T follicular helper cell (primary cell): Measurements from ENCODE around the gene OAF.

Experiments used
- DNase-seq: peaks from one replicate; pipeline ENCODE4 v3.0.0-alpha.2; 2020; ENCODE audit warnings: low read depth

OAF gene

DNA sequence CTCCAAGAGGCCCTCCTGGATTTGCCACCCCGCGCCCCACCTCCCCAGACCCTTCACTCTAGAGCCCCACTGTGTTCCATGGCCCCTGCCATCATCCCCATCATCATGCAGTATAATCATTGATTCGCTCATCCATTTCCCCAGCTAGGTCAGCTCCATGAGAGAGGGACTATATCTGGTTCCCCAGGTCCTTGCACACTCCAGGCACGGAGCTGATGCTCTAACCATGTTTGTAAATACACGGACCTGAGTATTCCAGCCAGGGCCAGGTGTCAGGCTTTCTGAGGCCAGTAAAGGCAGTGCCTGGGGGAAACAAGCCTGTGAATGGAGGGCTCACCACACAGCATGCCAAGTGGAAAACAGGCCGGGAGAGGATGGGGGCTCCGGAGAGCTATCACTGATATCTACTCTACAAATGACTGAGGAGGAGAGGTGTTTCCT, 27.1 kb upstream of the OAF start:
- no peak for DNase-seq

DNA sequence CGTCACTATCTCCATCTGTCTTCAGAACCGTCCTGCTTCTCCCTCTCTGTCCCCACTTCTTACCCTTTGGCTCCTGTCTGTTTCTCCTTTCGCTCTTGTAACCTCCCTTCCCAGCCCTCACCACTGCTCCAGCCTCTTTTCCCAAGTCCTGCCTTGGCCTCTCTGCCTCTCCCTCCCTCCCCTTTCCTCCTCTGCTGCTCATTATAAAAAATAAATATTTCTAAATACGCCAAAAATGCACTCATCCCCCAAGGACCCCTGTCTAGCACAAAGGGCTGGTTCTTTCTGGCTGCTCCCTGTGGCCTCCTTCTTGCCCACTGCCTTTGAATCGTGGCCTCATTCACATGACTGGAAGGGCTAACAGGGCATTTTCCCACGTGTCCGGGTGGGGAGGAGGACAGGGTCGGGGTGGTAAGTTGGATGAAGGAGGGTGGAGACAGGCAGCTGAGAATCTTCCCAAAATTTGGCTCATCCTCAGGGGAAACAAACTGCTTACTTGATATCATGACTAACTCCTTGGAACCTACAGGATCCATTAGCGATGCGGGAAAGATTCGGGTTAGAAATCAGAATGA, 26.4 kb upstream of the OAF start:
- no peak for DNase-seq

DNA sequence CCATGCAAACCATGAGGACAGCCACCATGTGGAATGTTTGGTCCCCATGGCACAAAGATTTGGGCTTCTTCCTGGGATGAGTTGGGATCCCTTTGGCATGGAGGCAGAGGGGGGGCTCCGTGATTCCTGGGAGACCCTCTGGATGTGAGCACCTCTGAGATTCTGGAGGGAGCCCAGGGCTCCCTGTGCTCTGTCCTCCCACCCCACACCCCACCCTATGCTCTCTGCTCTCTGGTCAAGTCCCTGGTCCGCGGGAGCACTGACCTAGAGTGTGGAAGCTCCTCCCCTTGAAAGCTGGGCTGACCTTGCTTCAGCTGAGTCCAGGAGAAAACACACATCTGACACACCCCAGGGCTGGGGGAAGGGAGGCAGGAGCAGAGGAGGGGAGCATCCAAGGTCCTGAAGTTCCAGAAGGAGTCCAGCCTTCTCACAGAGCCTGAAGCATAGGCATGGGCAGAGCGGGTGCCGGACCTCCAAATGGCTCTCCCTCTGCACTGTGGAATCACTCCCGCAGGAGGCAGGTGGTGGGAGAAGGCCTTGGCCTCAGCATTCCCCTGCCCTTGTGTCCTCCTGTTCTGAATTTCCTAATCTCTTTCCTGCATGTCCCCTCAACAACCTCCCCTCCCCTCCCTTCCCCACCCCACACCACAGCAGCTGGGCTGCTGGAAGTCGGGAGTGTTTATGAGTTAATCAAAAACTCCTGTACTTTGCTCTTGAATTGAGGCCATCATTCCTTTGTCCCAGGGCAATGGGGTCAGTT, 25.7 kb upstream of the OAF start:
- DNase-seq: no peak

GRCh38 chr11:120185706-120186455, 25.0 kb upstream of the OAF start:
- no peak for DNase-seq

- no peak for DNase-seq
Observed at GRCh38 chr11:120186456-120186773, 24.4 kb upstream of the OAF start.

GRCh38 chr11:120186774-120187591, 23.8 kb upstream of the OAF start:
- DNase-seq: no peak

DNA sequence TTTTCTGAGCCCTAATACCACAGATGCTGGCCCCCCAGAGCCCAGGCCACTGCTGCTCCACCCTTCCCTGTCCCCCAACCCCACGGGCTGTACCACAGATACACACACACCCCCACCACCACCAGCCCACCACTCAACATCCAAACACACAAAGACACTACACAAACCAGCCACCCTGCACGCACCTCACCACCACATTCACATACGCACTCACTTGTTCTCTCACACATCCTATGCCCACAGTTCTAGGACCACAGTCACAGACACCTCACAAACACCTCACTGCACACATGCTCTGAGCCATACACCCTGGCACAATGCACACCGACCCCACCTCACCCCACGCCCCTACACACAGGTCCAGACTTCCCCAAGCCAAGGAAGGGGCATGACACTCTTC, 22.5 kb upstream of the OAF start:
- DNase-seq: no peak

DNA sequence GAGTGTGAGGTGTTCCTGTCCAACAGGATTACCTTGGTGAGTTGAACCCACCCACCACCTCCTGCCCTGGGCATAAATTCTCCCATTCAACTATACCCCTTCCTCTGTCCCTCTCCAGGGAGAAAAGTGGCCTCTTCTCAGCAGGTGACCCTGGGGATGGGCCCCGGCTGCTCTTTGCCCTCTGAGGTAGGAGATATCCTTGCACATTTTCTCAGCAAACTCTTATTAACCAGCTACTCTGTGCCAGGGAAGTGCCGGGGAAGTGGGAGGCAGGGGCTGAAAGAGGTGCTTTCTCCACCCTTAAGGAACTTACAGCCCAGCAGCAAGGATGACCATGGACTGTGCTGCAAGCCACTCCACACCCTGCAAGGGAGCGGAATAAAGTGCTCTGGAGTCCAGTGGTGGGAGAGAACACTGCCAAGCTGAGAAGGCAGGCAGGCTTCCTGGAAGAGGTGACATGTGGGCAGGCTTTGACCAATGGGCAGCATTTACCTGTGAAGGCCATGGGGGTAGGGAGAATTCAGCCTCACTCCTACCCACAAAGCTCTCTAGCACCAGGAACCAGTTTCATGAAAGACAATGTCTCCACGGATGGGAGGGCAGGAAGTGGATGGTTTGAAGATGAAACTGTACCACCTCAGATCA, 21.9 kb upstream of the OAF start:
- no peak for DNase-seq

DNA sequence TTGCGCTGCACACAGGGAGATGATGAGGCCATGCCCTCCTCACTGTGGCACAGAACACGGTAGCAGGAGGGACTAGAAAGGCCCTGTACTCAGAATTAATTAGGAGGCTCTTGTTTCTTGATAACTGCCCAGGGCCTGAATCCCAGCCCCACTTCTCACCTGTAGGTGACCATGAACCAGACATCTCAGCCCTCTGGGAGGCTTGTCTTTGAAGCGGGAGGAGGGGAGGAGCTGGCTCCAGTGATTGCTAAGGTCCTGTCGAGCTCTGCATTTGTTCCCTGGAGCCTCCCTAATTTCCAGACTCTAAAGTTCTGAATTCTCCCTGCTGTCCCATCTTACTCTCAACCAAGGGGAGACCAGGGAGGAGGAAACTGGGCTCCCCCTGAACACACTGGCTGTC, 19.8 kb upstream of the OAF start:
- DNase-seq: no peak

DNA sequence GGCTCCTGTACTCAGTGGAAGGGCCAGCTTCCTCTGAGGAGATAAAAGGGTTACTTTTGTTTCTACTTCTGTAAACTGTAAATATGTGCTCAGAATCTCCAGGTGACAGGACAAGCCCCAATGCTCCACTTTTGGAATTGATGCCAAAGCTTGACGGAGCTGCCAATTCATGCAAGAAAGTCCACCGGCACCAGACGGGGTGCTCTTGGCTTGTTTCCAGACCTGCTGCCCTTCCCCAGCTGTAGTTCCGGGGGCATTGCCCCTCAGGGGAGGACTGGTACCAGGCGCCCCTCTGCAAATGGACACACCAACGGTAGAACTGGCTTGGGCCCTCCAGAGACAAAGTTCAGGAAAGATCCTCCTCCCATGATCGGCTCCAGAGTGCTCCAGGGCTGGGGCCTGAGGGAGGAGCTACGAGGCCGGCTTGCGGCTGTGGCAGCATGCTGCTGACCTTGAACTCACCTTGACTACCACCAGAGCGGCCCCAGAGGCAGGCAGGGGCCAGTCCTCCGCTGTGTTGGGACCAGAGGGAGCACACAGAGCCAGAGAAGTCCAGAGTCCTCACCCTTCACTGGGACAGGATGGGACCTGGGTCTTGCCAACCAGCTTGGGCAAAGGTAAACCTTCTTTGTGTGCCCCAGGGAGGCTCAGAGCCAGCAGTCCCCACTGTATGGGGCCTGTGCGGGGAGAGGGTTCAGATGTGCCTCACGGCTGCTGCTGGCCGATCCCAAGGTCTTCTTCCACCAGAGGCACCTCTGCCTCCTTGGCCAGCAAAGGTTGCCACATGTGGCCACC, 17.8 kb upstream of the OAF start:
- no peak for DNase-seq

- DNase-seq: no peak
Observed at GRCh38 chr11:120194166-120194565, 16.7 kb upstream of the OAF start.

GRCh38 chr11:120195601-120196320, 15.1 kb upstream of the OAF start:
- DNase-seq: no peak

- no peak for DNase-seq
Observed at GRCh38 chr11:120196826-120197225, 14.0 kb upstream of the OAF start.

DNA sequence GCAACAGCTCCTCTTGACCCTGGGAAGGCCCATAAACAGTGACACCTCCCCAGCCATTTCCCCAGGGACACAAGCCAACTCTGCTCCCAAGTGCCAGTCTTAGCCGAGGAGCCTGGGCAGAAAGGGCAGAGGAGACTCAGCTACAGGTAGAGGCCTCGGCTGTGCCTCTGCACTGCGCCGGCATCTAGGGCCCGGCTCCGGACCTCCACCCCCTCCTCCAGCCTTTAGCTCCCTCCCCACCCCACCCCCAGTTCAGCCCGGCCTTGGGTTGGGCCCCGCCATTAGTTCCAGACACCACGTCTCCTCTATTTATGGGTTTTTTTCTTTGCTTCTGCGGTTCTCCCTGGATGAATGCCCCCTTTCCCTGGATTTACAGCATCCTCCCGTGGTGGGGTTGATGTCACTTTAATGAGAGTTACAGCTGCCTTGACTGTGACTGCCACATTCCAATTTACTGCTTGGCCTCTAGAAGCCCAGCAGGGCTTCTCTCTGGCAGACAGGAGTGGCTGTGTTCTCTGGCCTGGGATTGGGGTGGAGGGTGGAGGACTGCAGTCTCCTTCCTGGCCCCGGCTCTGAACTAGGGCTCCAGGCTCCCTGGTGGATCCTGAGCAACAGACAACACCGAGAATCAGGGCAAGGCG, 13.5 kb upstream of the OAF start:
- DNase-seq: no peak

DNA sequence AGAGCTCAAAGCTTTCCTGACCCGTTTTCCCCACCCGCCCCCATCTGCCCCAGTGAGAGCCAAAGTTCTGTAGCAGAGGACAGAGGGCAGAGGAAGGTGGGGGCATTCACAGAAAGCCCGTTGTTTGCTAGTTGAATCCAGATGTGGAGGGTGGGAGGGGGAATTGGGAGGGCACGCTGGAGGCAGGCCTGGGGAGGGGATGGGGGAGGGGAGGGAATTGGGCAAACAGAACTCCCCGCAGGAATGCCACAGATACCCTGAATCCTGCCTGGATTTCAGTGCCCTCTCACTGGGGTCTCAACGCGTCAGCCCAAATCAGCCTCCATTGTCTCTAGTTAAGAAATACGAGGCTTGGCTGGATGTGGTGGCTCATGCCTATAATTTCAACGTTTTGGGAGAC, 12.9 kb upstream of the OAF start:
- no peak for DNase-seq

- DNase-seq: no peak
Observed at GRCh38 chr11:120198403-120198786, 12.4 kb upstream of the OAF start.

DNA sequence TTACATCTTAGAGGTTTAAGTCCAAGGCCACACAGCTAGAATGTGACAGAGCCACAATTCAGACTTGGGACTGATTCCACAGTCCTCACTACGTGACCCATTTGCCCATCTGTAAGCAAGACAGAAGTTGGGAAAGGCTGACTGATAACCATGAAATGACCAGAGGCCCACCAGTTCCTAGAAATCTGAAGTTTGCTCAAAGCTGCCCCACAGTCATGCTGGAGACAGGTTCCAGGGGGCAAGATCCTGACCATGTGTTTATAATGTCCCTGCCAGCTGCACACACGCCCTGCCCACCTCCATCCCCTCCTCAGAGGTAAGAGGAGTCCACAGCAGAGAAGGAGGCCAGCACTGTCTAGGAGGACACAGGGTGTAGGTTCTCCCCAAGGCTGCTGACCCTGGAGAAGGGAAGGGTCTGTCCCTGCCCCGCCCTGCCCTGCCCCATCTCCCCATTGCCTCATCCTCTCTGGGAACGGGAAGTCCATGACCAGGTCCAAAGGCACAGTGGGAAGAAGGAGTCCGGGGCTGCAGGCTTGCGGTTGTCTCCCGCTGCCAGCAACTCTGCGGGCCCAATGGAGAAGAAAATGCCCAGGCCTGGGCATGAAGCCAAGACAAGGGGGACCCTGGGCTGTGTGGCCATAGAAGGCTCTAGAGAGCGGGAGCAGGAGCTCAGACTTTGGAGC, 11.9 kb upstream of the OAF start:
- DNase-seq: no peak

DNA sequence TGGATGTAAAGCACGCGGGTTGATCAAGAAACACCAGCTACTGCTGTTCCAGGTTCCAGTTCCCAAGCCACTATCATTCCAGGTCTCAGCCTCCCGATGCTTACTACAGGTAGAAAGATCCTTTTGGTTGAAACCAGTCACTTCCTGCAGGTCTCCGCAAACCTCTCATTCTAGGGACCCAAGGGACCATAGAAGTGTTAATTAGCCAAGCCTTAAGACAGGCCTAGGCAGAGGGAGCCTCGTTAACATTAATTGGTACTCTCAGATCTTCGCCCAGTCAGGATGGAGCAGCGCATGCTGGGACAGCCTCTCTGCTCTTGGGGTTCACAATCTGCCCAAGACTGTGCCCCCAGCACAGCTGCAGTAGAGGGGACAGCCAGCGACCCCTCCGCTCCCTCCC, 11.2 kb upstream of the OAF start:
- DNase-seq: no peak

- DNase-seq: no peak
Observed at GRCh38 chr11:120200677-120201076, 10.2 kb upstream of the OAF start.
